Measurements from ENCODE around the gene DDX10.

- TF ChIP-seq CTCF (IDR thresholded peaks at IDR 0.05; ENCODE audit: borderline replicate concordance, extremely low read depth, low read length, poor library complexity, severe bottlenecking) (no peak), EZH2 (IDR thresholded peaks at IDR 0.05; ENCODE audit: borderline replicate concordance, low read depth, low read length, severe bottlenecking) (no peak)
These were observed 115.2 kb downstream of the DDX10 start for GRCh38 chr11:108780119-108780518.
